Measurements from ENCODE around the gene ZNF786. TPM values are rescaled to one million over a fixed set of nuclear protein-coding genes. Genes with fewer than 3 reads are reported as not detected.

Gene ZNF786
- total RNA-seq (2022; extraction: Qiagen RNA extraction; ENCODE audit: low read depth) = 6.2 to 6.7 TPM (median 6.5 TPM) in 5 replicates

DNA sequence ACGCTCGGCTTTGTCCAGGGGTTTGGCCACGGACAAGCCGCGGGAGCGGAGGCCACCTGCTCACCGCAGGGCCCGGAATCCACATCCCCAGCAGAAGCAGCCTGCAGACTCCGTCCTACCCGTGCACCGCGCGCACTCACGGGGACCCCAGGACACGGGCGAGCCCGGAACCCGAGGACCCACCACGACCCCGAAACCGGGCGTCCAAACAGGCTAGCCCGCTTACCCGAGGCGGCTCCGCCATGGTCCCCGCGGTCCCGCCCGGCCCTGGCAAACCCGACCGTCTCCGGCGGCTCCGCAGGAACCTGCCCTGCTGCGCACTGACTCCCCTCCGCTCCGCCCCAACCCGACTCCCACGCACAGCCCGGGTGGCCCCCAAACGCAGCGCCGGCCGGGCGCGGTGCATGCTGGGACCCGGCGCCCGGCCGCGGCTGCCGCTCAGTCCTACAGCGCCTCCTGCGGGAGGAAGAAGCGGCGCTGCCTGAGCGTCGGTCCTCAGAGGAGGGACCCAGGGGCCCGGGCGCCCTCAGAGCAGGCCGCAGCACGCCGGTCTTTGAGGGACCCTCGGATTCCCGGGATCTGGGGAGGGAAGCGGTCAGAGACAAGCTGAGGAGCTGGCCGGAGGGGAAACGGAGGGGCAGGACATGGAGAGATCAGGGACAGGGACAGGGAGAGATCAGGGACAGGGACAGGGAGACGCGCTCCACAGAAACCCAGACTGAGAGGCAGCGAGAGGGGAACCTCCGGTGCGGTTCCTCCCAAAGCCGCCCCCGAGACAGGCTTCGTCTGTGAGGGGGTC lies at the start of gene ZNF786:
TSS of gene ZNF786 (minus strand) at position 322 of the 799 bp plus-strand sequence. CDS start at position 244, 78 bp downstream.

DNA sequence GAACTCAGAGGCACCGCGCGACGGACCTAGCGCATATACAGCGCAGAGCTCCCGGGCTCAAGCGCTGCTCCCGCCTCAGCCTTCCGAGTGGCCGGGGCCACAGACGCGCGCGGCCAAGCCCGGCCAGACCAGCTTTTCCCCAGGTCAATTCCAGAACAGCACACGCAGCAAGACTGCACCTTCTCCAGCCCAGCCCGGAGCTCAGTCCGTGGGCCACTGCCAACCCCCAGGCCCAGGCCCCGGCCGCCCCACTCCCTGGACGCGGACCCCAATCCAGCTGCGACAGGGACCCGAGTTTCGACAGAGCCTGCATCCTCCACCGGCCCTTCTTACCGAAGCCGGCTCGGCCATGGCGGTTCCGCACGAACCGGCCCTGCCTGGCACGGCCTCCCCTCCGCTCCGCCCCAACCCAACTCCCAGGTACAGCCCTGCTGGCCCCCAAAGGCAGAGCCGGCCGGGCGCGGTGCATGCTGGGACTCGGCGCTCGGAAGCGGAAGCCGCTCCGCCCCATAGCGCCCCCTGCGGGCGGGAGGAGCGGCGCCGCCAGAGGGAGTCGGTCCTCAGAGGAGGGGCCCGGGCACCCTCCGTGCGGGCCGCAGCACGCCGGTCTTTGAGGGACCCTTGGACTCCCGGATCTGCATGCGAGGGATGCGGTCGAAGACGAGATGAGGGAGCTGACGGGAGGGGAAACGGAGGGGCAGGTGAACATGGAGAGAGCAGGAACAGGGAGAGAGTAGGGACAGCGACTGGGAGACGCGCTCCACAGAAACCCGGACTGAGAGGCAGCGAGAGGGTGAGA lies 35.5 kb upstream of the ZNF786 start, which contains the start of gene ZNF425:
TSS of gene ZNF425 (minus strand) at position 462 of the 799 bp plus-strand sequence. CDS start at position 351, 111 bp downstream.

DNA sequence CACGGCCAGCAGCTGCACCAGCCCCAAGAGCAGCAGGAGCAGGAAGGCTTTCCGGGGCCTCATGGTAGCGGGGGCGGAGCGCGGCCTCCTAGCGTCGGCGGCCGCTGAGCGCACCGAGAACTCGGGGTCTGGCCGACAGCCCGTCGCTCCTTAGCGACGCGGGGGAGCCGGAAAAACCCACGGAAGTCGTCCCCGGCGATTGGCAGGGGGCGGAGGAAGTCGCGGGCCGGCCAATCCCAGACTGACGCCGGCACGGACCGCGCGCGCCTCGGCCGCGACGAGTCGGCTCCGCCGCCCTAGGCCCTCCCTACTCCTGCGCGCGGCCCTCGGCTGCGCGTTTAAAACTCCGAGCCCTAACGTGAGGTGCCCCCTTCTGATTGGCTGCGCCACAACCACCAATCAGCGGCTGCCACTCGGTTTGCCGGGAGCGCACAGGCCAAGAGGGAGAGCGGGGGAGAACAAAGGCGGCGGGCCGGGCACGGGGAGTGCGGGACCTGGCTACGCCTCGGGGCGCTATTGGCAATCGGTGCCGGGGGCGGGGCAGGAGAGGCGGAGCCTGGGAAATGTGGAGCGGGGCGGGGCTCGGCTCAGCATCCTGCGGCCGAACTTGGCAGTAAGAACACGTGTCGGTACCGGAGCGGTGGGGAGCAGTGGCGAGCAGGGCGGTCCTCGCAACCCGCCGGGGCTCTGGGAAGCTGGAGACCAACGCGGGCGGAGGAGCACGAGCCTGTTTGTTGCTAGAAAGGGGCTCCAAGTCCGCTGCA lies 62.0 kb downstream of the ZNF786 start, which contains the start of gene PDIA4:
TSS of gene PDIA4 (minus strand) at position 160 of the 764 bp plus-strand sequence. CDS start at position 63, 97 bp downstream.

Other genes with a start within 250 kb of the ZNF786 start
- 21.0 to 25.0 TPM (median 23.4 TPM) in 5 replicates for gene EZH2, start 206.4 kb downstream of the ZNF786 start, total RNA-seq (2022; extraction: Qiagen RNA extraction; ENCODE audit: low read depth)
- gene PDIA4, start 62.2 kb downstream of the ZNF786 start, total RNA-seq (2022; extraction: Qiagen RNA extraction; ENCODE audit: low read depth) = 204 to 223 TPM (median 208 TPM) in 5 replicates
- gene ZNF425, start 35.6 kb upstream of the ZNF786 start, total RNA-seq (2022; extraction: Qiagen RNA extraction; ENCODE audit: low read depth) = 1.0 to 1.5 TPM (median 1.4 TPM) in 5 replicates
- 8.1 to 9.5 TPM (median 8.9 TPM) in 5 replicates for gene ZNF398, start 56.7 kb upstream of the ZNF786 start, total RNA-seq (2022; extraction: Qiagen RNA extraction; ENCODE audit: low read depth)
- 21.4 to 28.0 TPM (median 25.0 TPM) in 5 replicates for gene ZNF282, start 104.8 kb upstream of the ZNF786 start, total RNA-seq (2022; extraction: Qiagen RNA extraction; ENCODE audit: low read depth)
- gene ZNF212, start 148.9 kb upstream of the ZNF786 start, total RNA-seq (2022; extraction: Qiagen RNA extraction; ENCODE audit: low read depth) = 11.6 to 14.0 TPM (median 12.6 TPM) in 5 replicates
- gene ZNF783, start 171.5 kb upstream of the ZNF786 start, total RNA-seq (2022; extraction: Qiagen RNA extraction; ENCODE audit: low read depth) = 5.5 to 8.9 TPM (median 6.0 TPM) in 5 replicates

All from A549 treated with CpdA at 1 μM for 4 hours (cell line).